ENCODE measurements around the gene GYS2.

GYS2 gene

DNA sequence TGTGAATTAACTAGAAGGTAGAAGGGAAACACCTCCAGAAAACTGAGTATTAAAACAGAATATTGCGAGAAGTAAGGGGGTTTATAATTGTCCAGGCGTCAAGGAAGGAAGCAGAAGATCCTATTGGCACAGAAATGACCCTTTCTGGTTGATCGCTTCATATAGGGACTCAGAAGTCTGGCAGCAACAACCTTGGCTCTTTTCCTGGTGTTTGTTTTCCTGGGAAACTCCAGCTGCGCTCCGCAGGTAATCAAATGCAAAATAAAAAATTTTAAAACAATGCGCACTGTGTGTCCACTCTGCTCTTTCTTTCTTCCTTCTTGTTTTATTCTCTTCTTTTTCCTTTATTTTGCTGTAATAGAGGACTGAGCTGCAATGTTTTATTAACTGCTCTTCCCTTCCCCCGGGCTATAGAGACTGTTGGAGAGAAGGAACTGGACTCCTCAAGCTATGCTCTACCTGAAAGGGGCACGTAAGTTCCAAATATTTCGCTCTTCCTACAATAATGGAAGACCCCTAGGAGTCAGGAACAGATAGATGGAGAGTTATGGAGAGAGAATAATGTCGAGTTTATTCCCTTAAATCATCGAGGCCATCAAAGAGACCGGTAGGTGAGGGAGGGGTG, 77.8 kb downstream of the GYS2 start:
- TF ChIP-seq, protein P1, sequence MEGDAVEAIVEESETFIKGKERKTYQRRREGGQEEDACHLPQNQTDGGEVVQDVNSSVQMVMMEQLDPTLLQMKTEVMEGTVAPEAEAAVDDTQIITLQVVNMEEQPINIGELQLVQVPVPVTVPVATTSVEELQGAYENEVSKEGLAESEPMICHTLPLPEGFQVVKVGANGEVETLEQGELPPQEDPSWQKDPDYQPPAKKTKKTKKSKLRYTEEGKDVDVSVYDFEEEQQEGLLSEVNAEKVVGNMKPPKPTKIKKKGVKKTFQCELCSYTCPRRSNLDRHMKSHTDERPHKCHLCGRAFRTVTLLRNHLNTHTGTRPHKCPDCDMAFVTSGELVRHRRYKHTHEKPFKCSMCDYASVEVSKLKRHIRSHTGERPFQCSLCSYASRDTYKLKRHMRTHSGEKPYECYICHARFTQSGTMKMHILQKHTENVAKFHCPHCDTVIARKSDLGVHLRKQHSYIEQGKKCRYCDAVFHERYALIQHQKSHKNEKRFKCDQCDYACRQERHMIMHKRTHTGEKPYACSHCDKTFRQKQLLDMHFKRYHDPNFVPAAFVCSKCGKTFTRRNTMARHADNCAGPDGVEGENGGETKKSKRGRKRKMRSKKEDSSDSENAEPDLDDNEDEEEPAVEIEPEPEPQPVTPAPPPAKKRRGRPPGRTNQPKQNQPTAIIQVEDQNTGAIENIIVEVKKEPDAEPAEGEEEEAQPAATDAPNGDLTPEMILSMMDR (IDR thresholded peaks at IDR 0.05; ENCODE audit: borderline replicate concordance, control extremely low read depth, extremely low read depth, insufficient read depth, missing control alignments): no peak
- no peak for DNase-seq (ENCODE audit: low spot score)
- in situ Hi-C loops (cut with MboI; ENCODE audit: low sequenced_read_pairs, unreplicated experiment): no loop called here

DNA sequence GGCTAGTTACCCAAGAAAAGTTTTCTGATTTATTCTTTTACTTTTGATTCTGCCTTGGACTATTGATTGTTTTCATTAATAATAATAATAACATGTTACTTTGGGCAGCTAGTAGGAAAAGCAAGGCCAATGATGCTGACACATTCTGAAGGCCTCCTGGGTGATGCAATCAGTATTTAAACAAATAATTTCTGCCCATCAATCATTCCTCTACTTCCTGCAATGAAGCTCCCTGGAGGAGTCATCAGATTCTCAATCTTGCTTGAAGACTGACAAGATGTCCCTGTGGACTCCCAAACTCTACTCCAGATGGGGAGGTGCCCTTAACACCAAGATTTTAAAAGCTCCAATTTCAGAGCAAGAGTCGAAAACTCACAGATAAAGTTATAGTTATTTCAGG, 78.6 kb downstream of the GYS2 start, which contains the start of gene SPX:
SPX (plus strand) TSS at position 244 of the 400 bp plus-strand sequence. CDS start 177 bp downstream, outside the sequence.
- no peak for DNase-seq (ENCODE audit: low spot score)
- TF ChIP-seq, protein P1 (IDR thresholded peaks at IDR 0.05; ENCODE audit: borderline replicate concordance, control extremely low read depth, extremely low read depth, insufficient read depth, missing control alignments): no peak
- in situ Hi-C loops (cut with MboI; ENCODE audit: low sequenced_read_pairs, unreplicated experiment): no loop called here

DNA sequence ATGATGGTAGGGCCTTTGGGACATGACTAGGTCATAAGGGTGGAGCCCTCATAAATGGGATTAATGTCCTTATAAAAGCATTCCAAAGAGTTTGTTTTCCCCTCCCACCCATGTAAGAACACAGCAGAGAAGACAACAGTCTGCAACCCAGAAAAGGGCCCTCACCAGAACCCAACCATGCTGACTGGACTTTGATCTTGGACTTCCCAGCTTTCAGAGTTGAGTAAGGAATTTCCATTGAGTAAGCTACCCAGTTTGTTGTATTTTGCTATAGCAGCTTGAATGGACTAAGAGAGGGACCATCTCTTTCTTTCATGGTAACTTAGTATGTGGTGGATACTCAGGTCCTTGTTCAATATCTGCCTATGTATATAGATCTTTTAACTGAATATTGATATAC, 81.5 kb downstream of the GYS2 start:
- in situ Hi-C loops (cut with MboI; ENCODE audit: low sequenced_read_pairs, unreplicated experiment): no loop called here
- DNase-seq (ENCODE audit: low spot score): no peak
- TF ChIP-seq, protein P1 (IDR thresholded peaks at IDR 0.05; ENCODE audit: borderline replicate concordance, control extremely low read depth, extremely low read depth, insufficient read depth, missing control alignments): no peak

DNA sequence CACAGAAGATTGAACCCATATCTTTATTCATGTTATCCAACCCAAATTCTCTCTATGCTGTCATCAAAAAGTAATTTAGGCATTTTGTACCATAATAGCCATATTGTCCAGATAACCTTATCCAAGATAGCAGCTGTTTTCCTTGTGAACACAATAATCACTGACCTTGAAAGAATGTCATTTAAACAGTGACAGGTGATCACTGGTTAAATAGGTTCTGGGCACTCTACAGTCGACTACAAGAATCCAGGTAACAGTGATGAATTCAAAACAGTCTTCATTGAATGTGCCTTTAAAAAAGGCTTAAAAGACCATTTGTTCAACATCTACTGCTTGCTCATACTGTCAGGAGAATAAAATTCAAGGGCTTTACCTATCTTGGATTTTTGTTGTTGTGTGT, 83.1 kb downstream of the GYS2 start:
- DNase-seq (ENCODE audit: low spot score): no peak
- in situ Hi-C loops (cut with MboI; ENCODE audit: low sequenced_read_pairs, unreplicated experiment): no loop called here
- TF ChIP-seq, protein P1 (IDR thresholded peaks at IDR 0.05; ENCODE audit: borderline replicate concordance, control extremely low read depth, extremely low read depth, insufficient read depth, missing control alignments): no peak

DNA sequence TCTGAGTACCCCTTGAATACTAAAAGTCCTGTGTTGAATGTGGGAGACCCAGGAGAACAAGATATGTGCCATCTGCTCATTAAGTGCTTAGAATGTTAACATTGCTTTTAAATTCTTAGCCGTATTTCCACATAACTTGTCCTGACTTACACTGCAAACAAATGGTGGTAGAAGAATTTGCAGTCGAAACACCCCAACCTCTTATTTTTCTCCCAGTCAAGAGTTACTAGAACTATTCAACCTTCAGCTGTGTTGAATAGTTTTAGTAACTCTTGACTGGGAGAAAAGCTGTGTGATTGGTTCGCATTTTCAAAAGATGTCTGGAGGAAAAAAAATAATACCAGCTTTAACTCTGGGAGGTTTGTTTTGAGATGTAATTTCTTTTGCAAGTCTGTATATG, 86.2 kb downstream of the GYS2 start:
- in situ Hi-C loops (cut with MboI; ENCODE audit: low sequenced_read_pairs, unreplicated experiment): no loop called here
- no peak for DNase-seq (ENCODE audit: low spot score)
- TF ChIP-seq, protein P1 (IDR thresholded peaks at IDR 0.05; ENCODE audit: borderline replicate concordance, control extremely low read depth, extremely low read depth, insufficient read depth, missing control alignments): no peak

DNA sequence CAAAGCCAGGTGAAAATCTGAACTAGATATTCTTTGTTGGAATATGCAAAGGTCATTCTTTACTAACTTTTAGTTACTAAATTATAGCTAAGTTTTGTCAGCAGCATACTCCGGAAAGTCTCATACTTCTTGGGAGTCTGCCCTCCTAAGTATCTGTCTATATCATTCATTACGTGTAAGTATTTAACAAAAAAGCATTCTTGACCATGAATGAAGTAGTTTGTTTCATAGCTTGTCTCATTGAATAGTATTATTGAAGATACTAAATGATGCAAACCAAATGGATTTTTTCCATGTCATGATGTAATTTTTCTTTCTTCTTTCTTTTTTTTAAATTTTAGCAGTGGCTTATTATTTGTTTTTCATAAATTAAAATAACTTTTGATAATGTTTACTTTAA, 88.4 kb downstream of the GYS2 start:
- TF ChIP-seq, protein P1 (IDR thresholded peaks at IDR 0.05; ENCODE audit: borderline replicate concordance, control extremely low read depth, extremely low read depth, insufficient read depth, missing control alignments): no peak
- in situ Hi-C loops (cut with MboI; ENCODE audit: low sequenced_read_pairs, unreplicated experiment): no loop called here
- DNase-seq (ENCODE audit: low spot score): no peak

Data from GM13976 (cell line).